HG03103 (cell line): ENCODE measurements around the gene SRGAP3.

Experiments used
- ATAC-seq: cut with Tn5 transposase; IDR thresholded peaks from one replicate; pipeline ENCODE4 v1.9.1; 2021; ENCODE audit warnings: low read depth; ENCODE audit not compliant: unreplicated experiment

SRGAP3 gene

GRCh38 chr3:9204253-9204992, 45.0 kb downstream of the SRGAP3 start:
- ATAC-seq: no peak

- no peak for ATAC-seq
These were observed 46.1 kb downstream of the SRGAP3 start for GRCh38 chr3:9203317-9203716.

DNA sequence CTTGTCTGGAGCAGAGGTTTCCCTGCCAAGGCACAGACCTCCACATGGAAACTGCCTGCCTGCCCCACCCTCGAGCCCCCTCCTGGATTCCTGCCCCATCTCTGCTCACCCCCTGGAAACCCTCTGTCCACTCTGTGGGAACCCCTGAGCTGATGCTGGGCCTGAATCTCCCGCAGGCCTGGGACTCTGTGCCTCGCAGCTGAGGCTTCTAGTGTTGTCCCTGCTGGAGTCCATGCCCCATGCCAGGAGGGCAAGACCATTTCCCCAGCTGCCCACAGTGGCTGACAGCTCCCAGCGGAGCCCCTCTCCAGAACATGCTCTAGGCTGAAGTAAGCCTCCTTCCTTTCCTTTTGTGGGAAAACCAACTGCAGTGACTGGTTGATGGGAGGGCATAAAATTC, 46.9 kb downstream of the SRGAP3 start:
- ATAC-seq: no peak

DNA sequence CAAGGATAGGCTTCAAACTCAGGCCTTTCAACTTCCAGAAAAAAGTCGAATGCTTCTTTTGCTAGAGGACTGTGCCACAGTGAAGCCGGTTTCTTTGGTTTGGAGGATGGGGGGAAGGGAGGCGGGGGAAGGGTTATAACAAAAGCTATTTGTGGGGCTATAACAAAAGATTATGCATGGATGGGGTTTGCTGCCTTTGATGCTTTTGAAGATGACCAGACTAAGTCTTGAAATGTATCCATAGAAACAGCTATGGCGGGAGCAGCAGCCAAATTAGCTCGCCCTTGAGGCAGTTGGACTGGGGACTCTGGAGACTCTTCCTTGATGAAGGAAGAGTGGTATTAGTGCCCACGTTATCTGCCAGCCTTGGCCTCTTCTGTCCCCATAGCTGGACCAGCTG, 47.5 kb downstream of the SRGAP3 start:
- ATAC-seq: no peak

GRCh38 chr3:9201266-9201665, 48.2 kb downstream of the SRGAP3 start:
- ATAC-seq: no peak

DNA sequence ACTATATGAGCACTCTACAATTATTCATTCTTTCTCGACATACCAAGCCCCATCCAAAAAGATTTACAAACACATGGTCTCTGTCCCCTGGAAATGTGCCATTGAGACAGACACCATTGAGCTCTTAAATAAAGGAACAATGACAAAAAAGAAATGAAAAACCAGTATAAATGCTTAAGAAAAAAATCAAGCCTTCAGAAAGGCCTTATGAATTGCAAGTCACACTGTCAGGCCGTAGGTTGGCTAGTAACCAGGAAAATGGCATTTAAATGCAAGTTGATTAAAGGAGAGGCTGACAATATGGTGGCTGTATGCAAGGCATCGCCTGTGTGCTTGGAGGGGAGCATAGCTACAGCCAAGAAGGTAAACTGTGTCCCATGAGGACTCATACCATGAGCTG, 49.7 kb downstream of the SRGAP3 start:
- no peak for ATAC-seq

DNA sequence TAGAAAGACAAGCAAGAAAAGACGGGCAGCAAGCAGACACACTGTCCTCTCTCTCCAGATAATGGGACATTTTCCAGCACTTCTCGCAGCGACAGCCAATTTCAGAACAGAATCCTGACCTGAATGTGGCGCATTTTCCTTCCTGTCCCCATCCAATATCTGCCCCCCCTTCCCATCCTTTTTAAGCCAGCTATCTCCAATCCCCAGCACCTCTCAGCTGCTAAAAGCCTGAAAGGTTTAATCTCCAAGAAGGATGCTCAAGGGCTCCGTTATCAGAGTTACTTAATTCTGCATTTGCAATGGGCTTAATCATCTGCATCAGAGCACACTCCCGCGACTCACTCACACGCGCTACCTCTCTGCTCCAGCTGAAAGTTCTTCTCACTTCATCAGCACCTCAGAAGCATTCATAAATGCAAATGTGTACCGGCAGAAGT, 50.5 kb downstream of the SRGAP3 start:
- no peak for ATAC-seq

- ATAC-seq: no peak
These were observed 51.2 kb downstream of the SRGAP3 start for GRCh38 chr3:9198261-9198660.

DNA sequence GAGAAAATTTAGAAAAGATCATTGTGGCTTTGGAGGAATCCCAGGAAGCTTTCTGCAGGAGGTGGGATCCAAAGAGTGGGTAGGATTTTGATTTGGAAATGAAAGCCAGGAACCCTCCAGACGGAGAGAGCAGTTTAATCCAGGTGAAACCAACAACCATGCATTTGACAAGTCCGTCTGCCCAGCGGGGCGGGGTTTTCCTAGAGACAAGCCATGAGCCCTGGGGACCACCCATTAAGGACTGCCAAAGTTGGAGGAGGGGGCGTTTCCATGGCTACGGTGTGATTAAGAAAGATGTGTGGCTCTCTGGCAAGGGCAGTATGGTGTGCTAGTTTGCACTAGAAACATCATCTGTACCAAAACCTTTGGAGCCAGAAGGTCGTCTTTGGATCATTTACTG, 53.4 kb downstream of the SRGAP3 start:
- no peak for ATAC-seq

GRCh38 chr3:9195390-9195789, 54.1 kb downstream of the SRGAP3 start:
- ATAC-seq: no peak

- ATAC-seq: no peak
These were observed 54.8 kb downstream of the SRGAP3 start for GRCh38 chr3:9194509-9195184.

DNA sequence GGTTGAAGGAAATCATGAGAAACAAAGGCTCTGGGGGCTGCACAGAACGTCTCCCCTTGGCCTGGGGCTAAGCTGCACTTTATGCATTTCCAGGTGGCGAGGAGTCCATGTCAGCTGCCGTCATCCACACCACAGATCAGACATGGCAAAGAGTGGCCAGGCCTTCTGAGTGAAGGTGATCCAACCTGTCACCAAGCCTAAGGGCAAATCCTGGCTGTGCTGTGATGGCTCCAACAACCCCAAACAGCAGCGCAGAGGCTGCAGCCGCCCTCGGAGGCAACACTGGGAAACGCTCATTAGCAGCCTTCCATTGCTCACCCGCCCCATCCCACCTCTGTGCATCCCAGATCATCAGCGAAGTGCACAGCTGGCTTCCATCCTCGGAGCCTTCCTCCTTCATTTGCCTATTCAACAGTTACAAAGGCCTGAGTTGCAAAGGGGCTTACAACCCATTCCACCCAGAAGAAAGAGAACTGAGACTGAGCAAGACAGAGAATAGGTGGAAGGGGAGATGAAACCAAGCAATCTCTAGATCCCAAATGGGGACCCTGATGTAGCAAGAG, 55.7 kb downstream of the SRGAP3 start:
- ATAC-seq: no peak

- no peak for ATAC-seq
These were observed 56.2 kb downstream of the SRGAP3 start for GRCh38 chr3:9193211-9193610.

- ATAC-seq: no peak
These were observed 57.0 kb downstream of the SRGAP3 start for GRCh38 chr3:9192248-9193025.

DNA sequence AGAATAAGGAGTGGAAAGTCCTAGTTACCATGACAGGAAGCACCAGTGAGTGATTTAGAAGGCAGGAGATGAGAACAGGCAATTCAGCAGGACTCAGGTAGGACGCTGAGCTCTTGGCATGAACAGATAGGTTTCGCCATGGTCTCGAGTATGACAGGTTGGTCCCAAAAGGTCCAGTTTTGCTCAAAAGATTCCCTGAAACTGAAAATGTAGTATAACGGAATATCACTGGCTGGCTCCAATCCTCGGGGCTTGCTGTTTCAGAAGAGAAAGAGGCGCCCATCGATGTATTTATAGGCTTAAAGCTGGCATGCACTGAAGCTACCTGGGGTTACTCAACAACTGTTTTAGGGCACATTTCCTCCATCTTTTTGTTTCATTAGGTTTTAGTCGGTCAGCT, 59.2 kb downstream of the SRGAP3 start:
- no peak for ATAC-seq

- ATAC-seq: no peak
These were observed 60.9 kb downstream of the SRGAP3 start for GRCh38 chr3:9188583-9188982.

DNA sequence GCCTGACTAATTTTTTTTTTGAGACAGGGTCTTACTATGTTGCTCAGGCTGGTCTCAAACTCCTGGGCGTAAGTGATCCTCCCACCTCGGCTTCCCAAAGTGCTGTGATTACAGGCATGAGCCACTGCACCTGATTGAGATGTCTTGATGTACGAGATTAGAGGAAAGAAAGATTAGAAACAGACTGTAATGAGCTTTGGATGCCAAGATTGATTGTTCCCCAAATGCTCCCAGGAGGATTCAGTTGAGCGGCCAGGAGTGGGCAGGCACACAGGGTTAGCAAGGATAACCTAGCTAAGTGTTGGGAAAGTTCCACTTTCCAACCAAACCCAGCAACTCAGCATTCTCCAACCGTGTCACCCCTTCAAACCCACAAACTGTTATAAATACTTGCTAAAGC, 63.7 kb downstream of the SRGAP3 start:
- ATAC-seq: no peak

- no peak for ATAC-seq
These were observed 64.4 kb downstream of the SRGAP3 start for GRCh38 chr3:9185046-9185445.

DNA sequence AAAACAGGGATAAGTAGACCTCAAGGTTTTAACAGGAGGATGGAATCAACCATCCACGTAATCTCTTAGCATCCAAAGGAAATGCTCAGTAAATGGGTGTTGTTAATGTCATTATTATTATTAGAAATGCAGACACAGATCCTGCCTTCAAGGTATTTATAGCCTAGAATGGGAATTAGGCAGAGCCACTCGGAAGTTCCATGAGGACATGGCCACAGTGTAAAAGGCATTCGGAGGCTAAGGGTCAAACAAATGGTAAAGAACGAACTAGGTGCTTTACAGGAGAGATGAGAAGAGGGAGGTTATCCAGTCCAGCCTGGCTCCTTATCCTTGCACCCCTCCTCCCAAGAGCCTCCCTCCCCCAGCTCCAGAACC, 65.0 kb downstream of the SRGAP3 start:
- no peak for ATAC-seq

GRCh38 chr3:9183811-9184460, 65.5 kb downstream of the SRGAP3 start:
- no peak for ATAC-seq

DNA sequence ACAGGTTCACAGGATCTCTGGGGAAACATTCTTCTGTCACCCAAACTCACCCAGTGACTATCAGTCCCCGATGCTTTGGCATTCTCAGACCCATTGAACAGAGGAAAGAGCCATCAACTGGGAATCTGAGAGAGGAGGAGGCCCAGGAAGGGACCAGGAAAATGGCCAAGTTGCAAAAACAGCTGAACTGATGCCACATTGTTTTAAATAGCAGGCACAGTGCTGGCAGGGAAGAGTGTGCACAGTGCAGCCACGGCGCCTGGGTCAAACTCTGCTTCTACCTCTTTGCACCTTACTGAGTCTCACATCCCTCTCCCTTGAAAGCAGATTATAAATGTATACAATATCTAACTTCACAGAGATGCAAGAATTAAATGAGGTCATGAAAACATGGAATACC, 66.4 kb downstream of the SRGAP3 start:
- ATAC-seq: no peak
